Measurements from ENCODE around the gene SNHG17.
"Not testable (repeated sequence)": the region's sequence is repeated elsewhere in the genome, so short reads cannot be mapped to it uniquely, and the experiment has no call there.

Gene SNHG17

GRCh38 chr20:38434770-38435554 is at the start of gene SNHG17:
SNHG17 (minus strand) TSS chr20:38435328.
- DNase-seq = peak; percentile 93 to 97

GRCh38 chr20:38479596-38479995 is 44.5 kb upstream of the SNHG17 start:
- no peak for DNase-seq

- DNase-seq = no peak
Observed at GRCh38 chr20:38477747-38478146, 42.6 kb upstream of the SNHG17 start.

GRCh38 chr20:38473367-38473795 is 38.3 kb upstream of the SNHG17 start:
- DNase-seq = no peak

- peak; percentile 99 to 100 for DNase-seq
Observed at GRCh38 chr20:38472513-38473366, 37.6 kb upstream of the SNHG17 start, which contains the start of gene RALGAPB. RALGAPB (plus strand) TSS chr20:38472843; CDS start chr20:38488433, 15,590 bp downstream.

GRCh38 chr20:38471987-38472512 is 36.9 kb upstream of the SNHG17 start:
- DNase-seq = no peak

GRCh38 chr20:38471245-38471644 is 36.1 kb upstream of the SNHG17 start:
- DNase-seq = no peak

GRCh38 chr20:38466983-38467382 is 31.9 kb upstream of the SNHG17 start:
- no peak for DNase-seq

- no peak for DNase-seq
Observed at GRCh38 chr20:38466171-38466570, 31.0 kb upstream of the SNHG17 start.

GRCh38 chr20:38461569-38461968 is 26.4 kb upstream of the SNHG17 start:
- not testable (repeated sequence) for DNase-seq

GRCh38 chr20:38461167-38461566 is 26.0 kb upstream of the SNHG17 start:
- DNase-seq = not testable (repeated sequence)

- DNase-seq = not testable (repeated sequence)
Observed at GRCh38 chr20:38460631-38461030, 25.5 kb upstream of the SNHG17 start.

GRCh38 chr20:38460040-38460623 is 25.0 kb upstream of the SNHG17 start:
- DNase-seq = peak; percentile 55 to 83

GRCh38 chr20:38458314-38458713 is 23.2 kb upstream of the SNHG17 start:
- DNase-seq = no peak

GRCh38 chr20:38454556-38455473 is 19.7 kb upstream of the SNHG17 start:
- no peak for DNase-seq

- no peak for DNase-seq
Observed at GRCh38 chr20:38453941-38454340, 18.8 kb upstream of the SNHG17 start.

GRCh38 chr20:38452880-38453624 is 17.9 kb upstream of the SNHG17 start:
- no peak for DNase-seq

- no peak for DNase-seq
Observed at GRCh38 chr20:38450412-38450975, 15.4 kb upstream of the SNHG17 start.

- no peak for DNase-seq
Observed at GRCh38 chr20:38449046-38449445, 13.9 kb upstream of the SNHG17 start.

- no peak for DNase-seq
Observed at GRCh38 chr20:38447931-38448675, 13.0 kb upstream of the SNHG17 start.

All from SW 1271 (cell line).